Measurements from ENCODE around the gene UMPS. TPM values are rescaled to one million over a fixed set of nuclear protein-coding genes. Genes with fewer than 3 reads are reported as not detected.
"Not testable (repeated sequence)": the region's sequence is repeated elsewhere in the genome, so short reads cannot be mapped to it uniquely, and the experiment has no call there.

The UMPS gene
- total RNA-seq, 1 experiment from 2014 or later, result 45.4 TPM

DNA sequence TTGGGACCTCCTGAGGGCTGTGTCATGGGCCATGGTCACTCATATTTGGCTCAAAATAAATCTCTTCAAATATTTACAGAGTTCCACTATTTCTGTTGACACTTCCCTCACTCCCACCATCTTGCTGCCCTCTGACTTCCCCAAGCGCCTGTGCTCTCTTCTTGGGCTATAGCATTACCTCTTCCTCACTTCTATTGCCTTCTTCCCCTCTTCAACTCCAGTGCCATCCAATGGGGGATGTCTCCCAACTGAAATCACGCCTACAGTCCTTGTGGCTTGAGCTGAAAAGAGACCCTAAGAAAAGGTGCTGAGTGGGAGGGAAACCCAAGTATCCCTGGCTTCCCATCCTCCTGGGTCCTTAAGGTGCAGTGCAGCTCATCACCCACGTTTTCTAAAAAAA is 21.8 kb downstream of the UMPS start:
- TF ChIP-seq, protein P1, sequence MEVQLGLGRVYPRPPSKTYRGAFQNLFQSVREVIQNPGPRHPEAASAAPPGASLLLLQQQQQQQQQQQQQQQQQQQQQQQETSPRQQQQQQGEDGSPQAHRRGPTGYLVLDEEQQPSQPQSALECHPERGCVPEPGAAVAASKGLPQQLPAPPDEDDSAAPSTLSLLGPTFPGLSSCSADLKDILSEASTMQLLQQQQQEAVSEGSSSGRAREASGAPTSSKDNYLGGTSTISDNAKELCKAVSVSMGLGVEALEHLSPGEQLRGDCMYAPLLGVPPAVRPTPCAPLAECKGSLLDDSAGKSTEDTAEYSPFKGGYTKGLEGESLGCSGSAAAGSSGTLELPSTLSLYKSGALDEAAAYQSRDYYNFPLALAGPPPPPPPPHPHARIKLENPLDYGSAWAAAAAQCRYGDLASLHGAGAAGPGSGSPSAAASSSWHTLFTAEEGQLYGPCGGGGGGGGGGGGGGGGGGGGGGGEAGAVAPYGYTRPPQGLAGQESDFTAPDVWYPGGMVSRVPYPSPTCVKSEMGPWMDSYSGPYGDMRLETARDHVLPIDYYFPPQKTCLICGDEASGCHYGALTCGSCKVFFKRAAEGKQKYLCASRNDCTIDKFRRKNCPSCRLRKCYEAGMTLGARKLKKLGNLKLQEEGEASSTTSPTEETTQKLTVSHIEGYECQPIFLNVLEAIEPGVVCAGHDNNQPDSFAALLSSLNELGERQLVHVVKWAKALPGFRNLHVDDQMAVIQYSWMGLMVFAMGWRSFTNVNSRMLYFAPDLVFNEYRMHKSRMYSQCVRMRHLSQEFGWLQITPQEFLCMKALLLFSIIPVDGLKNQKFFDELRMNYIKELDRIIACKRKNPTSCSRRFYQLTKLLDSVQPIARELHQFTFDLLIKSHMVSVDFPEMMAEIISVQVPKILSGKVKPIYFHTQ (CRISPR knock-in tag; IDR thresholded peaks at IDR 0.05), result no peak
- TF ChIP-seq, protein P2, sequence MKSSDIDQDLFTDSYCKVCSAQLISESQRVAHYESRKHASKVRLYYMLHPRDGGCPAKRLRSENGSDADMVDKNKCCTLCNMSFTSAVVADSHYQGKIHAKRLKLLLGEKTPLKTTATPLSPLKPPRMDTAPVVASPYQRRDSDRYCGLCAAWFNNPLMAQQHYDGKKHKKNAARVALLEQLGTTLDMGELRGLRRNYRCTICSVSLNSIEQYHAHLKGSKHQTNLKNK (CRISPR knock-in tag; IDR thresholded peaks at IDR 0.05), result no peak
- no peak for TF ChIP-seq NFYB (CRISPR knock-in tag; conservative IDR thresholded peaks at IDR 0.05; ENCODE audit: low read depth)
- no peak for TF ChIP-seq GABPB1 (CRISPR knock-in tag; IDR thresholded peaks at IDR 0.05)
- TF ChIP-seq, protein P3, sequence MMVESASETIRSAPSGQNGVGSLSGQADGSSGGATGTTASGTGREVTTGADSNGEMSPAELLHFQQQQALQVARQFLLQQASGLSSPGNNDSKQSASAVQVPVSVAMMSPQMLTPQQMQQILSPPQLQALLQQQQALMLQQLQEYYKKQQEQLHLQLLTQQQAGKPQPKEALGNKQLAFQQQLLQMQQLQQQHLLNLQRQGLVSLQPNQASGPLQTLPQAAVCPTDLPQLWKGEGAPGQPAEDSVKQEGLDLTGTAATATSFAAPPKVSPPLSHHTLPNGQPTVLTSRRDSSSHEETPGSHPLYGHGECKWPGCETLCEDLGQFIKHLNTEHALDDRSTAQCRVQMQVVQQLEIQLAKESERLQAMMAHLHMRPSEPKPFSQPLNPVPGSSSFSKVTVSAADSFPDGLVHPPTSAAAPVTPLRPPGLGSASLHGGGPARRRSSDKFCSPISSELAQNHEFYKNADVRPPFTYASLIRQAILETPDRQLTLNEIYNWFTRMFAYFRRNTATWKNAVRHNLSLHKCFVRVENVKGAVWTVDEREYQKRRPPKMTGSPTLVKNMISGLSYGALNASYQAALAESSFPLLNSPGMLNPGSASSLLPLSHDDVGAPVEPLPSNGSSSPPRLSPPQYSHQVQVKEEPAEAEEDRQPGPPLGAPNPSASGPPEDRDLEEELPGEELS (CRISPR knock-in tag; IDR thresholded peaks at IDR 0.05), result no peak
- no peaks in the 10 kb centered on the region for H3K27me3 Mint-ChIP-seq (ENCODE audit: low read depth)
- H3K27ac Mint-ChIP-seq, result peak overlapping the region; percentile 22
- ChIA-PET CTCF (interaction anchor here (0.6 to 1.8 kb wide), 2 partner anchors 9 to 1643 kb away, joined by 3 to 7 read pairs; partner anchors contain the start of gene CFAP100), POLR2A (no interaction called here)
- ATAC-seq (0 out of 2 replicates have a peak, but pooled peaks have one; percentile 21), DNase-seq (ENCODE audit: low spot score) (no peak)
- peak overlapping the region; percentile 13 for H3K4me3 Mint-ChIP-seq
- H3K4me1 Mint-ChIP-seq, result peaks cover 56% of the 10 kb centered on the region
- no peaks in the 10 kb centered on the region for H3K9me3 Mint-ChIP-seq
- peaks cover 3% of the 10 kb centered on the region for H3K36me3 Mint-ChIP-seq

DNA sequence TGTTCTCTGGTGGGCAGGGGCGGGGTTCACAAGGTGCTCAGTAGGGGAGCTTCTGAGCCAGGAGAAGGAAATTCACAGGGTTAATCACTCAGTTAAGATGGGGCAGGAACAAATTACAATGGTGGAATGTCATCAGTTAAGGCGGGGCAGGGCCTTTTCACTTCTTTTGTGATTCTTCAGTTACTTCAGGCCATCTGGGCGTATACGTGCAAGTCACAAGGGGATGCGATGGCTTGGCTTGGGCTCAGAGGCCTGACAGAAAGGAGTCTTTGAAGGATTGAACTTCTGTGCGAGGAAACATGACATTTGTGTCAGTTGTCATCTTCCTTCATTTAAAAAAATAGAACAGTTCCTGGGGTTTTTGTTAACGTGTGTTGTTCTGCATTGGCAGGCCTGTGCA is 27.7 kb downstream of the UMPS start:
- H3K4me3 Mint-ChIP-seq; DNase-seq (ENCODE audit: low spot score); H3K36me3 Mint-ChIP-seq; ATAC-seq; H3K9me3 Mint-ChIP-seq; POLR2A ChIA-PET; CTCF ChIA-PET; H3K27me3 Mint-ChIP-seq (ENCODE audit: low read depth): not testable (repeated sequence)
- peaks cover 74% of the 10 kb centered on the region for H3K4me1 Mint-ChIP-seq
- H3K27ac Mint-ChIP-seq, result peak overlapping the region; percentile 83

DNA sequence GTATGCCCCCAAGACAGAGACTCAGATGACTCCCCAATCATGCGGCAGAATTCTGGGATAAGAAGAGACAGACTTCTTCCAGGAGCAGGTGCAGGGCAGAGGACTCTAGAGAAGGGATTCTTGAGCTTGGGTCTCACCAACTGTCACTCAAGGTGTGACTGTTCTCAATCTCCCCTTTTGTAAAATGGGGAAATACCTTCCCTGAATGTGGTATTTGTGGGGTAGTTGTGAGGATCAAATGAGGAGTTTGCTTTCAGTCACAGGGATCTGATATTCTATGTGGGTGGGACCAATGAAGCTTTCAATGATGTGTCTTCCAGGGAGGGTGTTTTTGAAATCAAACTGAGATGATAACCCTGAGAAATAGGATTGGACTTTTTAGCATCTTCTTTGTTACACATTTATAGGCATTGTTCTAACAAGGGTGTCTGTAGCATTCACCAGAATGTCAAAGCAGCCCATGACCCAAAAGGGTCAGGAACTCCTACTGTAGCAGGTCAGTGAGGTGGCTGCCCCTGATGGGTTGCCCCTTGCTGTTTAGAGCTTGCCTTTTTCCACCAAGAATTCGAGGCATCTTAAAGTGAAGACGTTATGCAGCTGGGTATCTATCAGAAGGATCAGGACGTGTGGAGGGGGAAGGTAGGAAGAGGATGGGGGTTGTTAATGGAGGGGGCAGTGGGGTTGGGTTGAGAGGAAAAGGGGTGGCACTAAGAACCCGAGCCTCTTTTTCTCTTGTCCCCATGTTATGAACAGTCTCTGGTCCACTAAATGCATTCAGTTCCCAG is 28.8 kb downstream of the UMPS start:
- H3K36me3 Mint-ChIP-seq, result peaks cover 16% of the 10 kb centered on the region
- H3K4me3 Mint-ChIP-seq, result no peak overlapping the region
- ATAC-seq (no peak), DNase-seq (ENCODE audit: low spot score) (no peak)
- no peaks in the 10 kb centered on the region for H3K9me3 Mint-ChIP-seq
- H3K27me3 Mint-ChIP-seq (ENCODE audit: low read depth), result no peaks in the 10 kb centered on the region
- ChIA-PET POLR2A (no interaction called here), CTCF (interaction anchor here (0.6 to 4.1 kb wide), 7 partner anchors 12 to 601 kb away, joined by 3 to 51 read pairs (median 4); no protein-coding TSS in a partner anchor)
- peaks cover 63% of the 10 kb centered on the region for H3K4me1 Mint-ChIP-seq
- H3K27ac Mint-ChIP-seq, result peak overlapping the region; percentile 9; the same call in 1 of the 2 replicates
- TF ChIP-seq, protein P1 (CRISPR knock-in tag; IDR thresholded peaks at IDR 0.05), result no peak
- TF ChIP-seq, protein P4, sequence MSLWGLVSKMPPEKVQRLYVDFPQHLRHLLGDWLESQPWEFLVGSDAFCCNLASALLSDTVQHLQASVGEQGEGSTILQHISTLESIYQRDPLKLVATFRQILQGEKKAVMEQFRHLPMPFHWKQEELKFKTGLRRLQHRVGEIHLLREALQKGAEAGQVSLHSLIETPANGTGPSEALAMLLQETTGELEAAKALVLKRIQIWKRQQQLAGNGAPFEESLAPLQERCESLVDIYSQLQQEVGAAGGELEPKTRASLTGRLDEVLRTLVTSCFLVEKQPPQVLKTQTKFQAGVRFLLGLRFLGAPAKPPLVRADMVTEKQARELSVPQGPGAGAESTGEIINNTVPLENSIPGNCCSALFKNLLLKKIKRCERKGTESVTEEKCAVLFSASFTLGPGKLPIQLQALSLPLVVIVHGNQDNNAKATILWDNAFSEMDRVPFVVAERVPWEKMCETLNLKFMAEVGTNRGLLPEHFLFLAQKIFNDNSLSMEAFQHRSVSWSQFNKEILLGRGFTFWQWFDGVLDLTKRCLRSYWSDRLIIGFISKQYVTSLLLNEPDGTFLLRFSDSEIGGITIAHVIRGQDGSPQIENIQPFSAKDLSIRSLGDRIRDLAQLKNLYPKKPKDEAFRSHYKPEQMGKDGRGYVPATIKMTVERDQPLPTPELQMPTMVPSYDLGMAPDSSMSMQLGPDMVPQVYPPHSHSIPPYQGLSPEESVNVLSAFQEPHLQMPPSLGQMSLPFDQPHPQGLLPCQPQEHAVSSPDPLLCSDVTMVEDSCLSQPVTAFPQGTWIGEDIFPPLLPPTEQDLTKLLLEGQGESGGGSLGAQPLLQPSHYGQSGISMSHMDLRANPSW (CRISPR knock-in tag; conservative IDR thresholded peaks at IDR 0.05; ENCODE audit: low read depth), result no peak
- TF ChIP-seq TEAD1 (CRISPR knock-in tag; IDR thresholded peaks at IDR 0.05), result no peak
- TF ChIP-seq, protein P5, sequence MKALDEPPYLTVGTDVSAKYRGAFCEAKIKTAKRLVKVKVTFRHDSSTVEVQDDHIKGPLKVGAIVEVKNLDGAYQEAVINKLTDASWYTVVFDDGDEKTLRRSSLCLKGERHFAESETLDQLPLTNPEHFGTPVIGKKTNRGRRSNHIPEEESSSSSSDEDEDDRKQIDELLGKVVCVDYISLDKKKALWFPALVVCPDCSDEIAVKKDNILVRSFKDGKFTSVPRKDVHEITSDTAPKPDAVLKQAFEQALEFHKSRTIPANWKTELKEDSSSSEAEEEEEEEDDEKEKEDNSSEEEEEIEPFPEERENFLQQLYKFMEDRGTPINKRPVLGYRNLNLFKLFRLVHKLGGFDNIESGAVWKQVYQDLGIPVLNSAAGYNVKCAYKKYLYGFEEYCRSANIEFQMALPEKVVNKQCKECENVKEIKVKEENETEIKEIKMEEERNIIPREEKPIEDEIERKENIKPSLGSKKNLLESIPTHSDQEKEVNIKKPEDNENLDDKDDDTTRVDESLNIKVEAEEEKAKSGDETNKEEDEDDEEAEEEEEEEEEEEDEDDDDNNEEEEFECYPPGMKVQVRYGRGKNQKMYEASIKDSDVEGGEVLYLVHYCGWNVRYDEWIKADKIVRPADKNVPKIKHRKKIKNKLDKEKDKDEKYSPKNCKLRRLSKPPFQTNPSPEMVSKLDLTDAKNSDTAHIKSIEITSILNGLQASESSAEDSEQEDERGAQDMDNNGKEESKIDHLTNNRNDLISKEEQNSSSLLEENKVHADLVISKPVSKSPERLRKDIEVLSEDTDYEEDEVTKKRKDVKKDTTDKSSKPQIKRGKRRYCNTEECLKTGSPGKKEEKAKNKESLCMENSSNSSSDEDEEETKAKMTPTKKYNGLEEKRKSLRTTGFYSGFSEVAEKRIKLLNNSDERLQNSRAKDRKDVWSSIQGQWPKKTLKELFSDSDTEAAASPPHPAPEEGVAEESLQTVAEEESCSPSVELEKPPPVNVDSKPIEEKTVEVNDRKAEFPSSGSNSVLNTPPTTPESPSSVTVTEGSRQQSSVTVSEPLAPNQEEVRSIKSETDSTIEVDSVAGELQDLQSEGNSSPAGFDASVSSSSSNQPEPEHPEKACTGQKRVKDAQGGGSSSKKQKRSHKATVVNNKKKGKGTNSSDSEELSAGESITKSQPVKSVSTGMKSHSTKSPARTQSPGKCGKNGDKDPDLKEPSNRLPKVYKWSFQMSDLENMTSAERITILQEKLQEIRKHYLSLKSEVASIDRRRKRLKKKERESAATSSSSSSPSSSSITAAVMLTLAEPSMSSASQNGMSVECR (CRISPR knock-in tag; IDR thresholded peaks at IDR 0.05; ENCODE audit: borderline replicate concordance), result no peak
- no peak for TF ChIP-seq KAT7 (CRISPR knock-in tag; IDR thresholded peaks at IDR 0.05; ENCODE audit: borderline replicate concordance)
- no peak for TF ChIP-seq NR1H2 (CRISPR knock-in tag; IDR thresholded peaks at IDR 0.05)
- TF ChIP-seq, protein P6, sequence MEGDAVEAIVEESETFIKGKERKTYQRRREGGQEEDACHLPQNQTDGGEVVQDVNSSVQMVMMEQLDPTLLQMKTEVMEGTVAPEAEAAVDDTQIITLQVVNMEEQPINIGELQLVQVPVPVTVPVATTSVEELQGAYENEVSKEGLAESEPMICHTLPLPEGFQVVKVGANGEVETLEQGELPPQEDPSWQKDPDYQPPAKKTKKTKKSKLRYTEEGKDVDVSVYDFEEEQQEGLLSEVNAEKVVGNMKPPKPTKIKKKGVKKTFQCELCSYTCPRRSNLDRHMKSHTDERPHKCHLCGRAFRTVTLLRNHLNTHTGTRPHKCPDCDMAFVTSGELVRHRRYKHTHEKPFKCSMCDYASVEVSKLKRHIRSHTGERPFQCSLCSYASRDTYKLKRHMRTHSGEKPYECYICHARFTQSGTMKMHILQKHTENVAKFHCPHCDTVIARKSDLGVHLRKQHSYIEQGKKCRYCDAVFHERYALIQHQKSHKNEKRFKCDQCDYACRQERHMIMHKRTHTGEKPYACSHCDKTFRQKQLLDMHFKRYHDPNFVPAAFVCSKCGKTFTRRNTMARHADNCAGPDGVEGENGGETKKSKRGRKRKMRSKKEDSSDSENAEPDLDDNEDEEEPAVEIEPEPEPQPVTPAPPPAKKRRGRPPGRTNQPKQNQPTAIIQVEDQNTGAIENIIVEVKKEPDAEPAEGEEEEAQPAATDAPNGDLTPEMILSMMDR (IDR thresholded peaks at IDR 0.05), result no peak

Data from WTC11 (cell line).